ENCODE results near the gene ARHGAP25. TPM values are rescaled to one million over a fixed set of nuclear protein-coding genes. Genes with fewer than 3 reads are reported as not detected.
A peak's percentile ranks its signal among the peaks of the same experiment; 100 is the strongest.

Gene ARHGAP25
- total RNA-seq, 1 experiment from 2014 or later, result not detected

DNA sequence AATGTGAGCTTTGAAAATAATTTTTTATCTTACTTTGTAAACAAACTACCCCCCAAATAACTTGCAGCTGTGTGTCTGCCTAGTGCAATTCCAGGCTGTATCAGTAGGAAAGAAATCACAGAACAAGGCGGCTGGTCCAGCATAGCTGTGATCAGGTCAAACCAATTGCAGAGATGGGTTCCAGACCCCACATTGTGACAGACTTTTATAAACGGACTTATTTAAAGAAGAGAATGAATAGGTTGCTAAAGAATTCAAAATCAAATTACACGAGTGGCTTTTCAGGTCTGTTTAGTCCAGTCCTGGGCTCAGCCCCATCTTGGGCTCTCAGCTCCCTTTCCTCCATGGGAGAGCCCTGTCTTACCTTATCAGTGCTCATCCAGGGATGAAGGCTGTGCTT, 125.5 kb downstream of the ARHGAP25 start:
- no peak for DNase-seq (ENCODE audit: low read depth)

GRCh38 chr2:68861330-68861729, 126.7 kb downstream of the ARHGAP25 start:
- DNase-seq (ENCODE audit: low read depth), result no peak

GRCh38 chr2:68862889-68863288, 128.3 kb downstream of the ARHGAP25 start:
- no peak for DNase-seq (ENCODE audit: low read depth)

DNA sequence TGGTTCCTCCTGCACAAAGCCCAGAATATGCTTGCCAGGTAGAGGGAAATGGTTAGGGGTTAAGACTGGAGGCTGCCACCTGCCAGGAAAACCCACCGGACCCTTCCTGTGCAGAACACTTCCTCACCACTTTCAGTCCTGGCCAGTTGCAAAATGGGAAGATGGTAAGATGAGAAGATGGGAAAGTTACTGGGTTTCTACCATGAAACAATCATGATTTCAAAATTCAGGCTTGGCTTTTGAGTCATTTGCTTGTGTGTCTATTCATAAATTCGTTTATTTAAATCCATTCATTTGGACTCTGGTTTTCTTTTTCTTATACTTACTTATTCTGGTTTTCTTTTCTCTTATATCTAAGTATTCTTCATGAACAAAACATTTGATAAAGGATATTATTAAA, 129.4 kb downstream of the ARHGAP25 start:
- no peak for DNase-seq (ENCODE audit: low read depth)

DNA sequence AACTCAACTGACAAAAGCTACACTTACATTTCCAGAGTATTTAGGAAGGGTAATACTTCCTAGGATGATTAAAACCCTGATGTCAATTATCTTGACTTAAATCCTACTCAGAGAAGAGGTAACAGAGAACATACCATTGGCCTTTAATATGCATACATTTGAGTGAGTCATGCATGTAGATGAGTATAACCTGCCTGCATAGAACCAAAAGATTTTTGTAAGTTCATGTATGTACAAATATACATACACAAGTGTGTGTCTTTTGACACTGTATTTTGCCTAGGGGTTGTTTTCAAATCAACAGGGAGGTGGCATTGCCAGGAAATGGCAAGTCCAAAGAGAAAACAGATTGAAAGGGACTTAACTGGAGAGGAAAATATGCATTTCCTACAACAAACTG, 130.5 kb downstream of the ARHGAP25 start:
- DNase-seq (ENCODE audit: low read depth), result no peak

GRCh38 chr2:68870215-68870614, 135.6 kb downstream of the ARHGAP25 start:
- DNase-seq (ENCODE audit: low read depth), result peak; percentile 51

DNA sequence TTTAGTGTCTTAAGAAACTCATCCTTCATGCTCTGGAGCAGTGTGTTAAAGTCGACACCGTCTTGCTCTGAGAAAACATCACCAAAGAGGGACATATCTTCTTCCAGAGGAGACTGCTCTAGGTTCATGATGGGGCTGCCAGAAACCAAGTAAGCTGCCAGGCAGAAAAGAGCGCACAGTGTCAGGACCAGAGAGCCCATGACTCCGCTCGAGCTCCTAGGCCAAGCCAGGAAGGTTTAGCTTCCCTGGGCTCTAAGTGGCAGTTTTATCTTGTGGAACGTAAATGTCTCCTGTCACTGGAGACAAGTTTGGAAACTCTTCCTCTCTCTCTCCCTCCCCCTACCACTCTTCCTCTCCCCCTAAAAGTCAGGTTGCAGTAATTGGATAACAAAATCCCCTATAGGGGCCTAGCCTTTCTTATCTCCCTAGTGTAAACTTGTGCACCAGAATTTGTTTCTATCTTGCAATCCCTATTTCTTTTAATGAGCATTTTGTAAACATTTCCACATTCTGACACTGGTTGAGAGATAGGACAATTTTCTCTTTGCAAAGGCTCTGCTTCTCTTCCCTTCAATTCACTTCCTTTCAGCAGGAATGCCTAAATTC, 136.7 kb downstream of the ARHGAP25 start, which contains the start of gene BMP10:
Gene BMP10, minus strand, starts transcription at position 239 of the 606 bp plus-strand sequence. Its CDS starts 39 bp downstream, at position 200.
- DNase-seq (ENCODE audit: low read depth), result no peak

Other genes with a start within 250 kb of the ARHGAP25 start
- gene PROKR1, start 91.2 kb upstream of the ARHGAP25 start, total RNA-seq (2014; rRNA removed; shearing (Covaris generic)), result not detected in 2 replicates
- not detected in 2 replicates for gene BMP10, start 136.6 kb downstream of the ARHGAP25 start, total RNA-seq (2014; rRNA removed; shearing (Covaris generic))
- not detected in 2 replicates for gene GKN2, start 218.1 kb downstream of the ARHGAP25 start, total RNA-seq (2014; rRNA removed; shearing (Covaris generic))
- gene GKN1, start 239.8 kb downstream of the ARHGAP25 start, total RNA-seq (2014; rRNA removed; shearing (Covaris generic)), result not detected in 2 replicates